B cell (primary cell): Measurements from ENCODE around the gene CRYGB. TPM values are rescaled to one million over a fixed set of nuclear protein-coding genes. Genes with fewer than 3 reads are reported as not detected.

Experiments used
- ATAC-seq: fragments of 200-7000 bp; cut with Tn5 transposase; one replicate; pipeline ENCODE4 v1.10.0; 2021; ENCODE audit warnings: low read depth, mild to moderate bottlenecking, moderate number of reproducible peaks, moderate library complexity
- CTCF ChIA-PET: fragments of 350-600 bp; sonication (Branson Sonifier 250); formaldehyde crosslinking; loops from one replicate; lab custom pipeline; 2021; ENCODE audit warnings: antibody characterized with exemption, inconsistent platforms; lab: Charles Lee
- POLR2A ChIA-PET: fragments of 350-600 bp; sonication (Branson Sonifier 250); formaldehyde crosslinking; loops from one replicate; lab custom pipeline; 2021; ENCODE audit warnings: antibody characterized with exemption; lab: Charles Lee
- DNase-seq: peaks from one replicate; pipeline ENCODE4 v3.0.0; 2013
- H2AFZ ChIP-seq: 2 replicates; pipeline ENCODE4 v1.6.1; 2012; ENCODE audit warnings: mild to moderate bottlenecking, low read depth, low read length; ENCODE audit not compliant: insufficient read depth, poor library complexity, severe bottlenecking
- H3K27ac ChIP-seq, 2 donors: 1 replicate in 1 of 2; 2 replicates in 1 of 2; pipeline ENCODE4 v1.5.1; 2012 to 2013; ENCODE audit warnings: low read length in 2 of 2, mild to moderate bottlenecking in 2 of 2, moderate library complexity in 1 of 2
- H3K27me3 ChIP-seq, 4 experiments: fragments of 200-600 bp in 1 of 4; sonication (generic) in 1 of 4; replicated peaks in 1 of 4; 1 replicate in 2 of 4; 2 replicates in 2 of 4; pipeline versions ENCODE4 v1.6.1 to v1.7.0; 2013 to 2016; ENCODE audit warnings: low read length in 3 of 4, mild to moderate bottlenecking in 2 of 4, mixed read lengths in 1 of 4, moderate library complexity in 1 of 4; ENCODE audit not compliant: insufficient read depth in 4 of 4, control insufficient read depth in 3 of 4; ENCODE audit errors: control extremely low read depth in 1 of 4
- H3K36me3 ChIP-seq, 2 experiments: replicated peaks in 1 of 2; 1 replicate in 1 of 2; 2 replicates in 1 of 2; pipeline versions ENCODE4 v1.6.1 to v1.7.1; 2013; ENCODE audit warnings: low read length in 1 of 2; ENCODE audit not compliant: insufficient read depth in 2 of 2, control insufficient read depth in 1 of 2; ENCODE audit errors: control extremely low read depth in 1 of 2, extremely low read depth in 1 of 2
- H3K4me1 ChIP-seq, 2 donors: fragments of 200-600 bp in 1 of 2; sonication (generic) in 1 of 2; 1 replicate in 1 of 2; 2 replicates in 1 of 2; pipeline versions ENCODE4 v1.5.1 to v1.6.1; 2013 to 2017; ENCODE audit warnings: low read length in 2 of 2; ENCODE audit not compliant: control insufficient read depth in 2 of 2, insufficient read depth in 2 of 2
- H3K4me2 ChIP-seq: replicated peaks from 2 replicates; pipeline ENCODE3; 2012; ENCODE audit warnings: mild to moderate bottlenecking, low read depth, low read length; ENCODE audit not compliant: poor library complexity, severe bottlenecking
- H3K4me3 ChIP-seq, 5 experiments: fragments of 200-600 bp in 1 of 5; sonication (generic) in 1 of 5; 1 replicate in 3 of 5; 2 replicates in 2 of 5; pipeline versions ENCODE4 v1.5.1 to v1.7.0; 2011 to 2016; ENCODE audit warnings: low read length in 4 of 5, mild to moderate bottlenecking in 4 of 5, low read depth in 2 of 5, control low read depth in 1 of 5, moderate library complexity in 1 of 5; ENCODE audit not compliant: insufficient read depth in 1 of 5; ENCODE audit errors: control extremely low read depth in 1 of 5, extremely low read depth in 1 of 5
- H3K79me2 ChIP-seq: fragments of 200-600 bp; sonication (generic); one replicate; pipeline ENCODE4 v1.6.0; 2016; ENCODE audit warnings: low read length; ENCODE audit not compliant: control insufficient read depth, insufficient read depth
- H3K9ac ChIP-seq: fragments of 200-600 bp; sonication (generic); 2 replicates; pipeline ENCODE4 v1.6.1; 2017; ENCODE audit warnings: mild to moderate bottlenecking, low read length, moderate library complexity
- H3K9me3 ChIP-seq, 3 donors: one replicate each; pipeline versions ENCODE4 v1.6.1 to v1.7.1; 2013; ENCODE audit warnings: low read length in 2 of 3; ENCODE audit not compliant: control insufficient read depth in 2 of 3, insufficient read depth in 1 of 3; ENCODE audit errors: control extremely low read depth in 1 of 3
- H4K20me1 ChIP-seq: 2 replicates; pipeline ENCODE4 v1.6.0; 2012; ENCODE audit warnings: mild to moderate bottlenecking, low read length; ENCODE audit not compliant: insufficient read depth, control insufficient read depth, poor library complexity, severe bottlenecking
- H3K27ac Mint-ChIP-seq: one replicate; pipeline ENCODE4 v1.8.0; 2021; ENCODE audit warnings: mixed read lengths
- H3K27me3 Mint-ChIP-seq: one replicate; pipeline ENCODE4 v1.8.0; 2021; ENCODE audit warnings: mixed read lengths
- H3K4me1 Mint-ChIP-seq: one replicate; pipeline ENCODE4 v1.8.0; 2021; ENCODE audit warnings: mixed read lengths
- H3K4me3 Mint-ChIP-seq: one replicate; pipeline ENCODE4 v1.8.0; 2021; ENCODE audit warnings: mixed read lengths
- H3K9me3 Mint-ChIP-seq: one replicate; pipeline ENCODE4 v1.8.0; 2022; ENCODE audit warnings: mixed read lengths; ENCODE audit not compliant: insufficient read depth
- EZH2 ChIP-seq: IDR thresholded peaks from 2 replicates; pipeline ENCODE4 v1.6.1; 2012; ENCODE audit warnings: borderline replicate concordance, low read depth, mild to moderate bottlenecking, moderate library complexity, low read length; ENCODE audit not compliant: insufficient read depth, poor library complexity, severe bottlenecking
- WGBS: methylation state at CpG from one replicate; pipeline ENCODE4 v1.1.5; 2013; ENCODE audit warnings: missing lambda C conversion rate; ENCODE audit not compliant: insufficient coverage; 5-methylcytosine and 5-hydroxymethylcytosine counted together
- intact Hi-C: fragments of 100-400 bp; cut with micrococcal nuclease; formaldehyde crosslinking; loops from one replicate; pipeline ENCODE4 v1.10.0; 2022
- polyA plus RNA-seq: library from polyadenylated mRNA; depleted of rRNA; stranded (reverse); fragments of >200 nt; gene quantifications from 2 replicates; pipeline ENCODE4 v1.2.3, GENCODE V29; 2012
- total RNA-seq, 2 donors: library from RNA; stranded (reverse); fragments of 120-200 nt in 1 of 2; gene quantifications; 1 replicate in 1 of 2; 2 replicates in 1 of 2; pipeline versions ENCODE4 v1.2.3 to v1.2.4, GENCODE V29; 2013 to 2022
- TF ChIP-seq, protein P1 (sequence below): fragments of 200-600 bp; IDR thresholded peaks from one replicate; pipeline ENCODE4 v1.8.0; 2022; ENCODE audit warnings: antibody characterized with exemption, mild to moderate bottlenecking

CRYGB gene
- total and polyA plus RNA-seq, 2 donors (not counting 1 experiment from before 2014, with no cell fraction given) = not detected

DNA sequence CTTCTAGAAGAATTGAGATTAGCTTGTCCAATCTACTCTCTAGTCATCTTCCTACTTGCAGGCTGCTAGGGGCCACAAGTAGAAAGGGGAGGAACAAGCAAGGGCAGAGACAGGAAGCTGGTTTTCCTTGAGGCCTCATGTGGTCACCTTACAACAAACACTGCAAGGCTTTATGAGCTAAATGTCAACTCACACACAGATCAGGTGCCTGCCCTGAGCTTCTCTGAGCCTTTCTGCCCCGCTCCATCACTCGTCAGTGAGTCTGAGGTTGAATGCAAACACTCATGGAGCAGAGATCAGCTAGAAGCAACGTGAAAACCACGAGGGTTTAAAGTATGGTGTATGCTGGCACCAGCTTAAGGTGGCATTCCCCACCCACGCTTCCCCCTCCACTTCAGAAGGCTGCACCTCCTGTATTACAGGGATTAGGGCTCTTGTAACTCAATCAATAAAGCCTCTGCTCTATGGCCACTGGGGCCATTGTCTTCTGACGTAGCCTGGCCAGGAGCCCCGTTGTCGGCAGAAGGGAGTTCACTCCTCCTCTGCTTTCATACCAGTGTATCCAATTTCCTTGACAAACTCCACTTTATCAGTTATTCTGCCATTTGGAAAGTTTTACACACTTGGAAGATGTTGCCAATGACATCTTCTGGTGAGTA, 10.9 kb downstream of the CRYGB start:
- H3K9me3 Mint-ChIP-seq = peaks cover 7% of the 10 kb centered on the region
- intact Hi-C loops = no loop called here
- H3K27me3 Mint-ChIP-seq = peaks cover 7% of the 10 kb centered on the region
- ChIA-PET CTCF (no interaction called here), POLR2A (no interaction called here)
- peaks cover 0 to 12% (median 0%) of the 10 kb centered on the region in 3 donors for H3K9me3 ChIP-seq
- H4K20me1 ChIP-seq = no peaks in the 10 kb centered on the region
- ATAC-seq = no peak
- H3K27ac ChIP-seq = no peak overlapping the region
- no peaks in the 10 kb centered on the region for H3K36me3 ChIP-seq
- no peak overlapping the region for H3K4me2 ChIP-seq
- H3K27ac Mint-ChIP-seq = no peak overlapping the region
- no peaks in the 10 kb centered on the region for H3K27me3 ChIP-seq
- H3K4me3 Mint-ChIP-seq = no peak overlapping the region
- WGBS = 38% methylated on average over 4 of the region's 8 CpGs
- H3K4me1 ChIP-seq = no peaks in the 10 kb centered on the region
- no peak overlapping the region for H3K4me3 ChIP-seq
- TF ChIP-seq EZH2 = no peak
- TF ChIP-seq, protein P1, sequence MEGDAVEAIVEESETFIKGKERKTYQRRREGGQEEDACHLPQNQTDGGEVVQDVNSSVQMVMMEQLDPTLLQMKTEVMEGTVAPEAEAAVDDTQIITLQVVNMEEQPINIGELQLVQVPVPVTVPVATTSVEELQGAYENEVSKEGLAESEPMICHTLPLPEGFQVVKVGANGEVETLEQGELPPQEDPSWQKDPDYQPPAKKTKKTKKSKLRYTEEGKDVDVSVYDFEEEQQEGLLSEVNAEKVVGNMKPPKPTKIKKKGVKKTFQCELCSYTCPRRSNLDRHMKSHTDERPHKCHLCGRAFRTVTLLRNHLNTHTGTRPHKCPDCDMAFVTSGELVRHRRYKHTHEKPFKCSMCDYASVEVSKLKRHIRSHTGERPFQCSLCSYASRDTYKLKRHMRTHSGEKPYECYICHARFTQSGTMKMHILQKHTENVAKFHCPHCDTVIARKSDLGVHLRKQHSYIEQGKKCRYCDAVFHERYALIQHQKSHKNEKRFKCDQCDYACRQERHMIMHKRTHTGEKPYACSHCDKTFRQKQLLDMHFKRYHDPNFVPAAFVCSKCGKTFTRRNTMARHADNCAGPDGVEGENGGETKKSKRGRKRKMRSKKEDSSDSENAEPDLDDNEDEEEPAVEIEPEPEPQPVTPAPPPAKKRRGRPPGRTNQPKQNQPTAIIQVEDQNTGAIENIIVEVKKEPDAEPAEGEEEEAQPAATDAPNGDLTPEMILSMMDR = no peak
- H3K79me2 ChIP-seq = no peaks in the 10 kb centered on the region
- no peak overlapping the region for H2AFZ ChIP-seq
- H3K4me1 Mint-ChIP-seq = no peaks in the 10 kb centered on the region
- no peak overlapping the region for H3K9ac ChIP-seq
- DNase-seq = no peak

DNA sequence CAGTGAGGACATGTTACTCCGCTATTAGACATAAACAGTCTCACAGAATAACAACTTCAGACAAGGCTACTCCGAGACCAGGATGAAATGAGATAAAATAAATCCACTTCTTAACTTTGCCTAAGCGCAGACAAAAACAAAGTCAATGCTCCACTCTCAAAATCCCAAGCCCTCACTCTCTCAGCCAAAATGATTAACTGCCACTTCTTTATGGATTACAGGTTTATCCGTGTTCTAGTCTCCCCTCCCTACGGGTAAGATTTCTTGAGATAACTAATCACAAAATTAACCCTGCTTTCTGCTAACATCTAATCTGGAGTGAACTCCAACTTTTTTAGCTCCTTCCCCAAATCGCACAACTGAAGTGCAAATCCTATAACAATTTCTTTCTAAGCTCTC, 15.2 kb downstream of the CRYGB start:
- 88% methylated on average over 5 of the region's 6 CpGs for WGBS
- intact Hi-C loops = no loop called here
- H3K9me3 ChIP-seq = no peaks in the 10 kb centered on the region
- H3K4me3 ChIP-seq = no peak overlapping the region
- POLR2A ChIA-PET = no interaction called here
- H2AFZ ChIP-seq = no peak overlapping the region
- Mint-ChIP-seq H3K4me1 (no peaks in the 10 kb centered on the region), H3K9me3 (no peaks in the 10 kb centered on the region), H3K27ac (no peak overlapping the region), H3K4me3 (no peak overlapping the region), H3K27me3 (peaks cover 24% of the 10 kb centered on the region)
- no peak overlapping the region for H3K9ac ChIP-seq
- H3K27me3 ChIP-seq = peaks cover 0 to 4% (median 1%) of the 10 kb centered on the region in 4 experiments
- no peaks in the 10 kb centered on the region for H3K4me1 ChIP-seq
- H3K79me2 ChIP-seq = no peaks in the 10 kb centered on the region
- ATAC-seq (no peak), DNase-seq (no peak)
- H3K36me3 ChIP-seq = no peaks in the 10 kb centered on the region
- no peak overlapping the region for H3K27ac ChIP-seq
- no peak overlapping the region for H3K4me2 ChIP-seq
- no peak for TF ChIP-seq EZH2
- TF ChIP-seq, protein P1 = no peak
- no peaks in the 10 kb centered on the region for H4K20me1 ChIP-seq
- CTCF ChIA-PET = no interaction called here
